Activated T-helper 2 cell treated with anti-CD3 and anti-CD28 coated beads, Interferon-gamma antibody, Interleukin-2, Interleukin-4, amounts not matched to agents 10 μg/mL and 5 μg/mL and 100 μg/mL, durations not matched to agents 14 hours and 24 hours and 36 hours (primary cell): Measurements from ENCODE around the gene EFHD2. TPM values are rescaled to one million over a fixed set of nuclear protein-coding genes. Genes with fewer than 3 reads are reported as not detected.
A peak's percentile ranks its signal among the peaks of the same experiment; 100 is the strongest.
"Not testable (repeated sequence)": the region's sequence is repeated elsewhere in the genome, so short reads cannot be mapped to it uniquely, and the experiment has no call there.

Experiments used
- DNase-seq: peaks from one replicate; pipeline ENCODE4 v3.0.0; 2021; ENCODE audit warnings: low spot score
- H3K27ac Mint-ChIP-seq: one replicate; pipeline ENCODE4 v1.8.0; 2021; ENCODE audit warnings: mixed read lengths
- H3K27me3 Mint-ChIP-seq: one replicate; pipeline ENCODE4 v1.8.0; 2021; ENCODE audit warnings: low read depth, mixed read lengths
- H3K36me3 Mint-ChIP-seq: one replicate; pipeline ENCODE4 v1.8.0; 2021; ENCODE audit warnings: low read depth, mixed read lengths
- H3K4me1 Mint-ChIP-seq: one replicate; pipeline ENCODE4 v1.8.0; 2021; ENCODE audit warnings: low read depth, mixed read lengths
- H3K4me3 Mint-ChIP-seq: one replicate; pipeline ENCODE4 v1.8.0; 2021; ENCODE audit warnings: low read depth, mild to moderate bottlenecking, moderate library complexity, mixed read lengths
- H3K9me3 Mint-ChIP-seq: one replicate; pipeline ENCODE4 v1.8.0; 2021; ENCODE audit warnings: mixed read lengths
- intact Hi-C: fragments of 100-400 bp; cut with micrococcal nuclease; formaldehyde crosslinking; loops from one replicate; pipeline ENCODE4 v1.15.1; 2023
- total RNA-seq: library from RNA; stranded (reverse); gene quantifications from 2 replicates; pipeline ENCODE4 v1.2.3, GENCODE V29; 2022

EFHD2 gene
- total RNA-seq, 1 donor from 2014 or later: 85.2 TPM

DNA sequence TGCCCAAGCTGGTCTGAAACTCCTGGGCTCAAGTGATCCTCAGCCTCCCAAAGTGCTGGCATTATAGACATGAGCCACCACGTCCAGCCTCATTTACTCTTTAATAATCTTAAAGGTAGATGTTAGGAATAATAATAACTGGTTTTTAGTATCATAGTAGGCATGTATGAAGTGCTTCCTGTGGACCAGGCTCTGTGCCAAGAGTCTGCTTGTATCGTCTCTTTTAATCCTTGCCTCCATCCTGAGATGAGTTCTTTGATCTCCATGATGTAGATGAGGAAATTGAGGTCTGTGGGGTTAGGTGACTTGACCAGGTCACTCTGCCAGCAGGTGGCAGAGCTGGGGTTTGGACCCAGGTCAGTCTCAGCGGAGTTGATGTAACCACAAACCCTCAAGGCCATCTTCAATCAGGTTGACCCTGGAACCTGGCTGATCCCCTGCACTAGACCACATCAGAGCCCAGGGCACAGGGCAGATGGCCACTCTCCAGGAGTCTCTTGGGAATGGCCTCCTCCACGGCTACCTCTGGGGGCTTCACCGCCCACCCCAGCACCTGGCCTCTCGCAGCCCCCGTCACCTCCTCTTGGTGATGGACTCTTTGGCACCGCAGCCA is 11.3 kb downstream of the EFHD2 start:
- Mint-ChIP-seq H3K4me1 (peaks cover 35% of the 10 kb centered on the region), H3K4me3 (no peak overlapping the region), H3K36me3 (peaks cover 49% of the 10 kb centered on the region), H3K27ac (no peak overlapping the region), H3K27me3 (no peaks in the 10 kb centered on the region), H3K9me3 (no peaks in the 10 kb centered on the region)
- no peak for DNase-seq
- intact Hi-C loops: no loop called here

DNA sequence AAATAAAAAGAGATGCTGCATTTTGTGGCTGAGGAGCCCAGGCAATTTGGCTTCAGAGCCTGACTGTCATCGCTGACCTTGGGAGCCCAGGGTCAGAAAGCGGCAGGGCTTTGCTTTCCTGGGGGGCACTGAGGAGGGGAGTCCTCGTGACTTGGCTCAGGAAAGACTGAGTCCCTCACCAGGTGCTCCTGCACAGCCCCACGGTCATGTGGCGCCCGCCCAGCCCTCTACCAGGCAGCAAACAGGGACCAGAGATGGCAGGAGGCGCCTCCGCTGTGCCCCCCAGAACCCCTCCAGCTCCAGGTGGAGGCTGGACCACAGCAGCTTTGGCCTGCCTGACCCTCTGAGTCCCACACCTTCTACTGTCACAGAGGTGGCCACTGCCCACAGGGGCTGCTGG is 13.2 kb downstream of the EFHD2 start:
- H3K4me1 Mint-ChIP-seq: peaks cover 24% of the 10 kb centered on the region
- H3K36me3 Mint-ChIP-seq: peaks cover 49% of the 10 kb centered on the region
- H3K27ac Mint-ChIP-seq: no peak overlapping the region
- H3K9me3 Mint-ChIP-seq: no peaks in the 10 kb centered on the region
- no peak overlapping the region for H3K4me3 Mint-ChIP-seq
- H3K27me3 Mint-ChIP-seq: no peaks in the 10 kb centered on the region
- no peak for DNase-seq
- intact Hi-C loops: no loop called here

DNA sequence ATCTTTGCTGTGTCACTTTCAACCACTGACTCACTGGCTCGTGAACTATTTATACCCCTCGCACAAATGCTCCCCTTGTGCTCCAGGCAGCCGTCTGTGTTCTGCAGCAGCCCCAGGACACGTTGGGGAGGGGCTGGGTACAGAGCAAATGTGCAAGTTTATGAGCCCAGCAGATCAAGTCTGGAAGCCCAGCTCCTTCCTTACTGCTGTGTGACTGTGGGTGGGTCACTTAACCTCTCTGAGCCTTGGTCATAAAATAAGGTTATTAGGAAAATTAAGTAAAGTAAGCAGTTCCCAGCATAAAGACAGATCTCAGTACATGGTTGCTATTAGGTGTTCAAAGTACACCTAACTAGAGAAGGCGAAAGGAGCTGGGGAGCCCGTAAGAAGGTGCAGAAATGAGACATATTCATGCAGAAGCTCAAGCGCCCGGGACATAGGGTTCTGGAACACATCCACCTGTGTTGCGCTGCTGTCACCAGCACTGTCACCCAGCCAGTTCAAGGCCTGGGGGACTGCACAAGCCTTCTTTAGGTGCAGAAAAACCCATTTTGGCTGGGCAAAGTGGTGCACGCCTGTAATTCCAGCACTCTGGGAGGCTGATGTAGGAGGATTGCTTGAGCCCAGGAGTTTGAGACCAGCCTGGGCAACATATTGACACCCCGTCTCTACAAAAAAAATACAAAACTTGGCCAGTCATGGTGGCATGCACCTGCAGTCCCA is 13.8 kb downstream of the EFHD2 start:
- Mint-ChIP-seq H3K4me1 (peaks cover 23% of the 10 kb centered on the region), H3K27me3 (no peaks in the 10 kb centered on the region), H3K36me3 (peaks cover 50% of the 10 kb centered on the region), H3K9me3 (no peaks in the 10 kb centered on the region), H3K27ac (no peak overlapping the region), H3K4me3 (no peak overlapping the region)
- DNase-seq: no peak
- intact Hi-C loops: no loop called here

DNA sequence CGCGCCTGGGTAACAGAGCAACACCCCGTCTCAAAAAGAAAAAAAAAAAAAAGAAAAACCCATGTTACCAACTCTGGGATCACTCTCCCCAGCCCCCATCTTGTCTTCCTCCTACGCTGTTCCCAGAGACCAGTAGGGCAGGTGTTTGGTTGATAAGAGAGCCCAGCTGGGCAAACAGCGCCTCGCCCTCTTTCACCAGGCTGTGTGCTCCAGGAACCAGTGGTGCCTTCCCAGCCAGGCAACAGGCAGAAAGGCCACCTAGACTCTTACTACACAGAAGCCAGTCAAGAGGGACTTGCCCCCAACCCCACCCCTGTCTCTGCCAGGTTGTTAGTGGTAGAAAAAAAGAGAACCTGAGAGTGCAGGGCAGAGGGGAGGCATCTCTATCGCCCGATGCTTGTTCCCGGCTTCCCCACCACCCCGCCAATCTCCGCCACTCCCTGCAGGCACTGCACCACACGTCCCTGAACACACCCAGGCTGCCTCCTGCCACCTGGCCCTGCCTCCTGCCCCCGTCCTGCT is 14.5 kb downstream of the EFHD2 start:
- Mint-ChIP-seq H3K4me3 (no peak overlapping the region), H3K4me1 (peaks cover 20% of the 10 kb centered on the region), H3K27ac (no peak overlapping the region), H3K27me3 (no peaks in the 10 kb centered on the region), H3K9me3 (no peaks in the 10 kb centered on the region), H3K36me3 (peaks cover 45% of the 10 kb centered on the region)
- intact Hi-C loops: no loop called here
- no peak for DNase-seq

DNA sequence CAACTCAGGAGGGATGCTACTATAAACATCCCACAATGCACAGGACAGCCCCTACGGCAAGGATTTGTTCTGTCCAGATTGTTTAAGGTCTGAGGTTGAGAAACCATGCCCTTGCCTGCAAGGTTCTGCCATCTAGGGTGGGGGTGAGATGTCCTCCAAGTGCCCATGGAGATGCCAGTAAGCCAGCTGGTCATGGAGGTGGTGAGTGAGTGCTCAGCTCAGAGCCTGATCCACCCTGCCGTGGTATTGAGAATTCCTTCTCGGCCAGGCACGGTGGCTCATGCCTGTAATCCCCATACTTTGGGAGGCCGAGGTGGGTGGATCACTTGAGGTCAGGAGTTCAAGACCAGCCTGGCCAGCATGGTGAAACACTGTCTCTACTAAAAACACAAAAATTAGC is 15.3 kb downstream of the EFHD2 start:
- Mint-ChIP-seq H3K9me3 (no peaks in the 10 kb centered on the region), H3K4me1 (peaks cover 17% of the 10 kb centered on the region), H3K4me3 (no peak overlapping the region), H3K27ac (no peak overlapping the region), H3K36me3 (peaks cover 43% of the 10 kb centered on the region), H3K27me3 (no peaks in the 10 kb centered on the region)
- no peak for DNase-seq
- intact Hi-C loops: no loop called here

DNA sequence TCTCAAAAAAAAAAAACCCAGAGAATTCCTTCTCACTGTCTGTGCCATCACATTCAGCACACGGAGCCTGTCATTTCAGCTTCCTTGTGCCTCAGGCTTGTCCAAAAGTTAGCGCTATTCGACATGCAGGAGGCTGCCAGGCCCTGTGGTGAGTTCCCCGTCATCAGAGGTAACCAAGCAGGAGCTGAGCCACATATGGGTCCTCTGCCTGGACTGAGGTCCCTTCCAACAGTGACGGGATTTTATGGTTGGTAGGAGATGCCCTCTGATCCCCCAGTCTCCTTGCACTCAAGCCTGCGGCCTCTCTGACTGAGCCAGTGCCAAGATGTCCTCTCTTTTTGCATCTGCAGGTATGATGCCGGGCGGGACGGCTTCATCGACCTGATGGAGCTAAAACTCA is 15.8 kb downstream of the EFHD2 start:
- peaks cover 44% of the 10 kb centered on the region for H3K36me3 Mint-ChIP-seq
- intact Hi-C loops: no loop called here
- no peak overlapping the region for H3K4me3 Mint-ChIP-seq
- H3K27ac Mint-ChIP-seq: no peak overlapping the region
- no peak for DNase-seq
- H3K4me1 Mint-ChIP-seq: peaks cover 15% of the 10 kb centered on the region
- H3K9me3 Mint-ChIP-seq: no peaks in the 10 kb centered on the region
- no peaks in the 10 kb centered on the region for H3K27me3 Mint-ChIP-seq

DNA sequence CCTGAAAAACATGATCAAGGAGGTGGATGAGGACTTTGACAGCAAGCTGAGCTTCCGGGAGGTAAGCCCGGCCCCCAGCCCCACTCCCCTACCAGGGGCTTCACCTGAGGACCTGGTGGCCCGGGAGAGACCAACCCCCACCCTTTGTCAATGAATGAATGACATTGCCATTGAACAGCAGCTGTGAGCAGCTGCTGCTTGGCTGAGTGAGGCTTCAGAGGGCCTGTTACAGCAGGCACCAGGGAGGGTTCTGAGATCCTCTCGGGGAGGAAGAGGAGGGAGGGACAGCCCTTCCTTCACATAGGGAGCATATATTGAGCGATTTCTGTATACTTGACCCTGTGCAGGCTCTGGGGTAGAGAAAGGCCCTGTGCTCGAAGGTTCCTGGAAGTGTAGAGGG is 16.3 kb downstream of the EFHD2 start:
- Mint-ChIP-seq H3K4me3 (no peak overlapping the region), H3K4me1 (peaks cover 14% of the 10 kb centered on the region), H3K36me3 (peaks cover 41% of the 10 kb centered on the region), H3K9me3 (no peaks in the 10 kb centered on the region), H3K27me3 (no peaks in the 10 kb centered on the region), H3K27ac (peak overlapping the region; percentile 61)
- DNase-seq: no peak
- intact Hi-C loops: no loop called here

DNA sequence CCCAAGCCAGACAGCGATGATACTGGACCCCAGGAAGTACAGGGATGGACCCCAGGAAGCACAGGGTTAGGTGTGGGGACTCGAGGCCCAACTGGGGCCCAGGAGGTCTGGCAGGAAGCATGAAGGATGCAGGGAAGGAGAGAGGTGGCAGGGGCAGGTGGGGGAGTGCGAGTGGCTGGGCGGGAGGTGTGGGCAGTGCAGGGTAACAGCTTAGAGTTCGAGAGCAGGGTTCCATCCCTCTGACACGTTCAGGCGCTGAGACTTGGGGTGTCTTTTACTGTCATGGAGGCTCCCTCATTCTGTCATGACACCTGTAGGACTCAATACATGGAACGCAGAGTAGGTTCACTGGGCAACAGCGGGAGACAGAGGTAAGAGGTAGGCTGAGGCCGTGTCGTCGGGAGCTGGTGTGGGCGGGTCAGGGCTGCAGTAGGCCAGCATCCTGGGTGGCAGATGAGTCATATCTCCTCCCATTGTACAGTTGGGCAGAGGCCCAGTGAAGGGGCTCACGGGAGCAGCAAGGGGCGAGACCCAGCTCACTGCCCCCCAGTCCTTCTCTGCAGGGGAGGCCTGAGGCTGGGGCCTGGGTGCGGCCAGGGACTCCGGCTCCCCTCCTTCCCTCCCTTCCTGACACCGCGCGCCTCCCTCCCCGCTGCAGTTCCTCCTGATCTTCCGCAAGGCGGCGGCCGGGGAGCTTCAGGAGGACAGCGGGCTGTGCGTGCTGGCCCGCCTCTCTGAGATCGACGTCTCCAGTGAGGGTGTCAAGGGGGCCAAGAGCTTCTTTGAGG is 17.0 kb downstream of the EFHD2 start:
- Mint-ChIP-seq H3K27me3 (no peaks in the 10 kb centered on the region), H3K36me3 (peaks cover 38% of the 10 kb centered on the region), H3K27ac (peak overlapping the region; percentile 61), H3K9me3 (no peaks in the 10 kb centered on the region), H3K4me3 (no peak overlapping the region), H3K4me1 (peaks cover 13% of the 10 kb centered on the region)
- DNase-seq: no peak
- intact Hi-C loops: no loop called here

DNA sequence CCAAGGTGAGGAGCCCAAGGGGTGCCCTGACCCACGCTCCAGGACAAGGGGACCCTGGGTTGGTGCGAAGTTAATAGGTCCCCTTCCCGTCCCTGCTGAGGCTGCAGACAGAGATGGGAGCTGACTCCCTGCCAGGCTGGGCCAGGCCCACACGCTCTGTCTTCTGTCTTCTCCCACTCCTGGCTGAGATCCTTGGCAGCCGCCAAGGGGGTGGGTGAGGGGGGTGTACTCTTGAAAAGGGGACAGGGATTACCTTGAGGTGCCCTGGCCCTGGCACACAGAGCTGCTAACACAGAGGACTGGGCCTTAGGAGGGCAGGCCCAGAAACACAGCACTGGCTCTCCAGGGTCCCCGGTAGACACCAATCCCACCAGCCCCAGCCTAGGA is 17.6 kb downstream of the EFHD2 start:
- H3K9me3 Mint-ChIP-seq: no peaks in the 10 kb centered on the region

DNA sequence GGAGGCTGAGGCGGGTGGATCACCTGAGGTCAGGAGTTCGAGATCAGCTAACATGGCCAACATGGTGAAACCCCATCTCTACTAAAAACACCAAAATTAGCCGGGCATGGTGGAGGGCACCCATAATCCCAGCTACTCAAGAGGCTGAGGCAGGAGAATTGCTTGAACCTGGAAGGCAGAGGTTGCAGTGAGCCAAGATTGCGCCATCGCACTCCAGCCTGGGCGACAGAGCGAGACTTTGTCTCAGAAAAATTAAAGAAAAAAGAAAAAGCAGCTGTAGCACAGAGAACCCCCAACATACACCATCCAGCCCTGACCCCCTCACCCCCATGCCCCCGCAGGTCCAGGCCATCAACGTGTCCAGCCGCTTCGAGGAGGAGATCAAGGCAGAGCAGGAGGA is 18.6 kb downstream of the EFHD2 start:
- not testable (repeated sequence) for H3K9me3 Mint-ChIP-seq

More for the DNA sequence above, 17.6 kb downstream of the EFHD2 start:
- no peak overlapping the region for H3K27ac Mint-ChIP-seq
- intact Hi-C loops: no loop called here
- peaks cover 36% of the 10 kb centered on the region for H3K36me3 Mint-ChIP-seq
- H3K4me1 Mint-ChIP-seq: peaks cover 12% of the 10 kb centered on the region
- DNase-seq: no peak
- H3K4me3 Mint-ChIP-seq: no peak overlapping the region
- H3K27me3 Mint-ChIP-seq: no peaks in the 10 kb centered on the region

DNA sequence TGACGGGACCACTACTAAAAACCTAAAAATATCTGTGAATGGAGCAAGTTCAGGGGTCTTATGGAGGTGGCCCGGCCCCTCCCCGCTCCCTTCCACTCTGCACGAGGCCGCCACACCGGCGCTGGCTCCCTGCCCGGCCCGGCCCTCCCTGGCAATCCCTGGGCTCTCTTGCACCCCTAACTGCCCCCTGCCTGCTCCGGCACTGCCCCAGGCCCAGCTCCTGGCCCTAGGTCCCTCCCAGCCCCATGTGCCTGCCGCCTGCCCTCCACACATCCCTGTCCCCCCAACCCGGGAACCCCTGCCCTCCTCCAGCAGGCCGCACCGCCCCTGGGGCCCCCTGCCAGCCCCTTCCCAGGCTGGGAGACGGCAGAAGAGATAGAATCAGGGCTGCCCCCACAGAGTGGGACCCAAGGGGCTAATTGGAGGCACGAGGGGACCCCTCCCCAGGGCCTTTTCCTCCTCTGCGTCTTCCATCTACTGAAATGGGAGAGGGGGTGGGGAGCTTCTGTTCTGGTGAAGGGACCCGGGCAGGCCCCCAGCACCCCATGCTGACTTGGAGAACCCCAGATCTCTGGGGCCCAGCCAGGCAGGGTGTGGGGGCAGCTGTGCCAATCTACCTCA is 19.2 kb downstream of the EFHD2 start:
- peaks cover 12% of the 10 kb centered on the region for H3K4me1 Mint-ChIP-seq
- H3K9me3 Mint-ChIP-seq: no peaks in the 10 kb centered on the region
- H3K27ac Mint-ChIP-seq: no peak overlapping the region
- no peak for DNase-seq
- peaks cover 36% of the 10 kb centered on the region for H3K36me3 Mint-ChIP-seq
- H3K4me3 Mint-ChIP-seq: no peak overlapping the region
- H3K27me3 Mint-ChIP-seq: no peaks in the 10 kb centered on the region
- intact Hi-C loops: no loop called here

More for the DNA sequence above, 18.6 kb downstream of the EFHD2 start:
- DNase-seq, H3K27ac Mint-ChIP-seq, H3K27me3 Mint-ChIP-seq, H3K4me3 Mint-ChIP-seq, intact Hi-C loops: not testable (repeated sequence)
- Mint-ChIP-seq H3K4me1 (peaks cover 12% of the 10 kb centered on the region), H3K36me3 (peaks cover 36% of the 10 kb centered on the region)

DNA sequence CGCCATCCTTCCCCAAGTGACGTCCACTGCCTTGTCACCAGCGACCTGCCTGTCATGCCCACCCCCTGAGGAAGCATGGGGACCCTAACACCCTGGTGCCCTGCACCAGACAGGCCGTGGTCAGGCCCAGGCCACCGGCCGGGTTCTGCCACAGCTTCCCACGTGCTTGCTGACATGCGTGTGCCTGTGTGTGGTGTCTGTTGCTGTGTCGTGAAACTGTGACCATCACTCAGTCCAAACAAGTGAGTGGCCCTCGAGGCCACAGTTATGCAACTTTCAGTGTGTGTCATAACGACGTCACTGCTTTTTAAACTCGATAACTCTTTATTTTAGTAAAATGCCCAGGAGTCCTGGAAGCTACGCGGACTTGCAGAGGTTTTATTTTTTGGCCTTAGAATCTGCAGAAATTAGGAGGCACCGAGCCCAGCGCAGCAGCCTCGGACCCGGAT is 20.0 kb downstream of the EFHD2 start:
- no peaks in the 10 kb centered on the region for H3K27me3 Mint-ChIP-seq
- no peak overlapping the region for H3K4me3 Mint-ChIP-seq
- DNase-seq: no peak
- intact Hi-C loops: loop anchor here (2.0 kb wide), 1 partner anchor 45 kb away; no protein-coding TSS in a partner anchor
- H3K27ac Mint-ChIP-seq: no peak overlapping the region
- no peaks in the 10 kb centered on the region for H3K9me3 Mint-ChIP-seq
- H3K36me3 Mint-ChIP-seq: peaks cover 31% of the 10 kb centered on the region
- H3K4me1 Mint-ChIP-seq: peaks cover 7% of the 10 kb centered on the region
